Activated naive CD8-positive, alpha-beta T cell treated with anti-CD3 and anti-CD28 coated beads for 36 hours (primary cell): Measurements from ENCODE around the gene HGFAC. TPM values are rescaled to one million over a fixed set of nuclear protein-coding genes. Genes with fewer than 3 reads are reported as not detected.

Experiments
- DNase-seq: peaks from one replicate; pipeline ENCODE4 v3.0.0; 2021
- H3K27ac Mint-ChIP-seq: one replicate; pipeline ENCODE4 v1.8.0; 2022; ENCODE audit warnings: mild to moderate bottlenecking, moderate library complexity, mixed read lengths
- H3K27me3 Mint-ChIP-seq: one replicate; pipeline ENCODE4 v1.8.0; 2022; ENCODE audit warnings: mild to moderate bottlenecking, mixed read lengths
- H3K36me3 Mint-ChIP-seq: one replicate; pipeline ENCODE4 v1.8.0; 2021; ENCODE audit warnings: mild to moderate bottlenecking, mixed read lengths
- H3K4me1 Mint-ChIP-seq: one replicate; pipeline ENCODE4 v1.8.0; 2021; ENCODE audit warnings: mixed read lengths
- H3K4me3 Mint-ChIP-seq: one replicate; pipeline ENCODE4 v1.8.0; 2022; ENCODE audit warnings: mild to moderate bottlenecking, moderate library complexity, mixed read lengths
- H3K9me3 Mint-ChIP-seq: one replicate; pipeline ENCODE4 v1.8.0; 2022; ENCODE audit warnings: mixed read lengths
- total RNA-seq, 2 experiments: library from RNA; stranded (reverse); gene quantifications; one replicate each; pipeline ENCODE4 v1.2.3, GENCODE V29; 2021

The HGFAC gene
- total RNA-seq = not detected

DNA sequence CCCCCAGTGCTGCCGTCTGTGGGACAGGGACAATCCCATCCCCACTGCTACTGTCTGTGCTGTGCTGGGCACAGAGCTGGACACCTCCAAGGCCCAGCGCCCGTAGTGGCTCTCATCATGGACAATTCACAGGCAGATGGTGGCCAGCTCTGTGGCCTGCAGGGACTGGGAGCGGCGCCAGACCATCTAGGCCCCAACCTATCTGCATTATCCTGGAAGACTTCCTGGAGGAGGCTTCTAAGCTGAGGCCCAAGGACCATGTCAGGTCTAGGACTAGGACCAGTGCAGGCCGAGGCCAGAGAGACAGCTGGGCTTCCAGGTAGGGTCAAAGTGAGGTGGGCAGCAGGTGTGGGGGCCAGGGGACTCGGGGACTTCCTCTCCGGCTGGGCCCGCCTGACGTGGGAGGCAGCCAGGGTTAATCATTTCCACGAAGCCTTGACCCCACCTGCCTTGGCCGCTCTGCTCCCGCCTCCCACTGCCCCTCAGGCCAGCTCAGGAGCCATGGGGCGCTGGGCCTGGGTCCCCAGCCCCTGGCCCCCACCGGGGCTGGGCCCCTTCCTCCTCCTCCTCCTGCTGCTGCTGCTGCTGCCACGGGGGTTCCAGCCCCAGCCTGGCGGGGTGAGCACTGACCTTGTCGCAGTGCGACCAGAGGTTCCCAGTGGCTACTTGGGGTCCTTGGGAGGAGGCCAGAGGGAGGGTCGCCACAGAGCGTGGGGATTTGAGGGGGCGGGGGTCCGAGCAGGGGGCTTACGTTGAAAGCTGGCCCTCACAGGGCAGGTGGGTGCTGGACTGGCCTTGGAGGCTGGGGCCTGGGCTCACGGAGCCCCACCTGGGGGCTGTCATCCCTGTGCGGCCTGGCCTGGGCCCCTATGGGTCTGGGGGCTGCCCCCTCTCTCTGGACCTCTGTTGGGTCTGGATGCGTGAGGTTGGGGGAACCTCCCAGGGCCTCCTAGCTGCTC is at the start of gene HGFAC:
TSS of gene HGFAC (plus strand) at position 468 of the 959 bp plus-strand sequence. CDS start at position 502, 34 bp downstream.
- H3K27me3 Mint-ChIP-seq = no peaks in the 10 kb centered on the region
- DNase-seq = no peak
- H3K9me3 Mint-ChIP-seq = no peaks in the 10 kb centered on the region
- H3K4me3 Mint-ChIP-seq = no peak within 1 kb of the TSS
- H3K36me3 Mint-ChIP-seq = no peaks in the 10 kb centered on the region
- no peaks in the 10 kb centered on the region for H3K4me1 Mint-ChIP-seq
- no peak within 1 kb of the TSS for H3K27ac Mint-ChIP-seq

DNA sequence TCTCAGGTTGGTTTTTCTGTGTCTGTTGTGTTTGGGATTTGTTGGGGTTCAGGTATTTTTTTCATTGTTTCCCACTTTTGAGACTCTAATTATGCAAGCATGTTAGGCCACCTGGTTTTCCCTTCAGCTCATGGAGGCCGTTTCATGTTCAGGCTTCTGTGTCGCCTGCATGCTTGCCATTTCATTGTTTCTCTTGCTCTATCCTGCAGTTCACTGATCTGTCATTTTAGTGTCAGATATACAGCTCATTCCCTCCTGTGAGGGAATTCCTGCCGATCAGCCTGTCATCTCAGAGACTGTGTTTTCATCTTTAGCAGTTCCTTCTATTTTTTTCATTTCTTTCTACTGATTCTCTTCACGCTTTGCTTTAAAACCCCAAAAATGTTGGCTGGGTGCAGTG is 49.4 kb upstream of the HGFAC start:
- no peak for DNase-seq
- no peaks in the 10 kb centered on the region for H3K9me3 Mint-ChIP-seq
- no peak overlapping the region for H3K4me3 Mint-ChIP-seq
- H3K4me1 Mint-ChIP-seq = peaks cover 1% of the 10 kb centered on the region
- H3K27ac Mint-ChIP-seq = no peak overlapping the region
- peaks cover 4% of the 10 kb centered on the region for H3K27me3 Mint-ChIP-seq
- no peaks in the 10 kb centered on the region for H3K36me3 Mint-ChIP-seq

- Mint-ChIP-seq H3K9me3 (no peaks in the 10 kb centered on the region), H3K4me3 (no peak overlapping the region), H3K36me3 (no peaks in the 10 kb centered on the region), H3K4me1 (peaks cover 1% of the 10 kb centered on the region), H3K27me3 (peaks cover 4% of the 10 kb centered on the region), H3K27ac (no peak overlapping the region)
- no peak for DNase-seq
These were observed 48.6 kb upstream of the HGFAC start for GRCh38 chr4:3393171-3393570.

- H3K4me1 Mint-ChIP-seq = no peaks in the 10 kb centered on the region
- no peak for DNase-seq
- no peak overlapping the region for H3K4me3 Mint-ChIP-seq
- no peaks in the 10 kb centered on the region for H3K27me3 Mint-ChIP-seq
- no peaks in the 10 kb centered on the region for H3K9me3 Mint-ChIP-seq
- no peaks in the 10 kb centered on the region for H3K36me3 Mint-ChIP-seq
- no peak overlapping the region for H3K27ac Mint-ChIP-seq
These were observed 45.2 kb upstream of the HGFAC start for GRCh38 chr4:3396600-3396999.

DNA sequence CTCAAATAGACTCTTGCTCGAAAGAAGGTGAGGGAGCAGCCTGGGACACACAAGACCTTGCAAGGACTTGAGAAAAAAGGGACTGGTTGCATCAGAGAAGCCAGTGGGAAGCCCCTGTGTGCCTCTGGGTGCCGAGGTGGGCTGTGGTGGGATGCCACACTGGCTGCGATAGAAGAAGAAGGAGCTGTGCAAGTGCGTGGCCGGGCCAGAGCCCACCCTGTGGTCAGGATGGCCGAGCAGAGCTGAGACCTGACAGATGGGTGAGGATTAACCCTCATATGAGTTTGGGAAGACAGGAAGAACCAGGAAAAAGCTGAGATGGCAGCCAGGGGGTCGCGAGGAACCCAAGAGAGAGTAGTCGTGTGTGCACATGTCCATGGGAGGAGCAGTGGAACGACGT is 44.6 kb upstream of the HGFAC start:
- H3K9me3 Mint-ChIP-seq = no peaks in the 10 kb centered on the region
- no peaks in the 10 kb centered on the region for H3K36me3 Mint-ChIP-seq
- no peaks in the 10 kb centered on the region for H3K4me1 Mint-ChIP-seq
- H3K27ac Mint-ChIP-seq = no peak overlapping the region
- H3K27me3 Mint-ChIP-seq = no peaks in the 10 kb centered on the region
- H3K4me3 Mint-ChIP-seq = no peak overlapping the region
- DNase-seq = no peak

GRCh38 chr4:3399277-3400194 is 42.2 kb upstream of the HGFAC start:
- DNase-seq = no peak
- Mint-ChIP-seq H3K4me1 (no peaks in the 10 kb centered on the region), H3K36me3 (no peaks in the 10 kb centered on the region), H3K9me3 (no peaks in the 10 kb centered on the region), H3K27me3 (no peaks in the 10 kb centered on the region), H3K4me3 (no peak overlapping the region), H3K27ac (no peak overlapping the region)

- no peak overlapping the region for H3K27ac Mint-ChIP-seq
- no peaks in the 10 kb centered on the region for H3K36me3 Mint-ChIP-seq
- no peak for DNase-seq
- H3K4me3 Mint-ChIP-seq = no peak overlapping the region
- no peaks in the 10 kb centered on the region for H3K27me3 Mint-ChIP-seq
- no peaks in the 10 kb centered on the region for H3K9me3 Mint-ChIP-seq
- H3K4me1 Mint-ChIP-seq = no peaks in the 10 kb centered on the region
These were observed 40.2 kb upstream of the HGFAC start for GRCh38 chr4:3401436-3402171.

DNA sequence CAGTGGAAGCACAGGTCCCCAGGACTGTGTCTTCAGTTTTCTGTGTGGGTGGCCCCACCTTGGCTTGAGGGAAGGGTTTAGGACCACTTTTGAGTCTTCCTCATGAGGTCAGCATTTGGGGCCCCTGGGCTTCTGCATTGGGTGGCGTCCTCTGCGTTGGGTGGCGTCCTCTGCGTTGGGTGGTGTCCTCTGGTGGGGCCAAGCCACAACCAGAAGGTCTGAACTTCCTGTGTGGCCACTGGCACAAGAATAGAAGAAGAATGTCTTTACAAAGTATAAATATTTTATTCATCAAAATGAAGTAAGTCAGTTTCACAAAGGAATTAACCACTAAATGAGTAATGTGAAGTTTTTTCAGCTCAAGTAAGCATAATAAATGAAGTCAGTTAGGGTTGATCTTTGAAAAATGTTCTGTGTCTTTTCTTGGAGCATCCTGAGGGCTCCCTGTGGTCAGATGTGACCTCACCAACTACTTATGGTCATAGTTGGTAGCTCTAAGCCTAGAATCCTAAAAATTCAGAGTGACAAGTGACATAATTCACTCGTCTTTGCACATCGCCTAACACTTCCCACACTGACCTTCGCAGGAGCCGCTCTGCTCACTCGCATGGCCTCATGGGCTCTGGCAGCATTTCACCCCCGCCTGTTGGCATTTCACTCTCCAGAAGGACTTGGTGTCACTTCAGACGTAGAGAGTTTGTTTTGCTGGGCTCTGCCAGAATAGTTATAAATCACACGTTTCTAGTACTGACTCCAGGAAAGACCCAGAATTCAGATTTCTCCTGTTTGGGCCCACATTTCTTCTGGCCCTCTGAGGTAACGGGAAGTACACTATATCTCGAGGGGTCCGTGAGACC is 39.0 kb upstream of the HGFAC start:
- no peaks in the 10 kb centered on the region for H3K36me3 Mint-ChIP-seq
- H3K9me3 Mint-ChIP-seq = no peaks in the 10 kb centered on the region
- H3K4me3 Mint-ChIP-seq = no peak overlapping the region
- H3K27ac Mint-ChIP-seq = no peak overlapping the region
- DNase-seq = no peak
- H3K27me3 Mint-ChIP-seq = no peaks in the 10 kb centered on the region
- H3K4me1 Mint-ChIP-seq = no peaks in the 10 kb centered on the region

DNA sequence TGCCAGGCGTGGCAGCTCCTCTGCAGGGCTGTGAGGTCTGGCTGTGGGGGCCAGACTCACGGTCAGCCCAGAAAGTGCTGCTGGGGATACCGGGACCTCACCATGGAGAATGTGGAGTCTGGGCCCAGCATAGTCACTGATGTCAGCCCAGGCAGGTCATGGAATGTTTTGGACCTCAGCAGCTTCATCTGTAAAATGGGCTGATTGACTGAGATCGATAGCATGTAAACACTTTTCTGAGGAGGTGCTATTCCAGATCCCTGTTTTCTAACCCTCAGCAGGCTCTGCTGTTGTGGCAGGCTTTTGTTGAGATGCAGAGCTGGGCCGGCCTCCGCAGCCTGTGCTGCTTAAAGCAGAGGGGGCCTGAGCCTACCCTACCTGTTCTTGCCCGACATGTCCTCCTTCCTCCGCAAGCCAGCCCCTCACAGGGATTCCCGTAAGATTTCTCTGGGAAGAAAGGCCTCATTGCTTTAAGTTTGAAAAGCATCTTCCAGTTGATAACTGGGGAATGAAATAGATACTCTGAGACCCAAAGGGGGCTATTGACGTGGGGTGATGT is 38.3 kb upstream of the HGFAC start:
- H3K4me3 Mint-ChIP-seq = no peak overlapping the region
- no peaks in the 10 kb centered on the region for H3K9me3 Mint-ChIP-seq
- DNase-seq = no peak
- H3K36me3 Mint-ChIP-seq = no peaks in the 10 kb centered on the region
- H3K4me1 Mint-ChIP-seq = no peaks in the 10 kb centered on the region
- no peak overlapping the region for H3K27ac Mint-ChIP-seq
- no peaks in the 10 kb centered on the region for H3K27me3 Mint-ChIP-seq

GRCh38 chr4:3404546-3404945 is 37.2 kb upstream of the HGFAC start:
- Mint-ChIP-seq H3K4me3 (no peak overlapping the region), H3K36me3 (no peaks in the 10 kb centered on the region), H3K4me1 (no peaks in the 10 kb centered on the region), H3K27me3 (no peaks in the 10 kb centered on the region), H3K27ac (no peak overlapping the region), H3K9me3 (no peaks in the 10 kb centered on the region)
- DNase-seq = no peak

- Mint-ChIP-seq H3K27ac (no peak overlapping the region), H3K4me3 (no peak overlapping the region), H3K36me3 (no peaks in the 10 kb centered on the region), H3K4me1 (no peaks in the 10 kb centered on the region), H3K27me3 (no peaks in the 10 kb centered on the region), H3K9me3 (no peaks in the 10 kb centered on the region)
- no peak for DNase-seq
These were observed 36.6 kb upstream of the HGFAC start for GRCh38 chr4:3405176-3405575.

- DNase-seq = no peak
- Mint-ChIP-seq H3K36me3 (no peaks in the 10 kb centered on the region), H3K4me3 (no peak overlapping the region), H3K27ac (no peak overlapping the region), H3K27me3 (no peaks in the 10 kb centered on the region), H3K9me3 (no peaks in the 10 kb centered on the region), H3K4me1 (no peaks in the 10 kb centered on the region)
These were observed 35.7 kb upstream of the HGFAC start for GRCh38 chr4:3406021-3406420.

- no peak overlapping the region for H3K27ac Mint-ChIP-seq
- H3K27me3 Mint-ChIP-seq = no peaks in the 10 kb centered on the region
- no peaks in the 10 kb centered on the region for H3K36me3 Mint-ChIP-seq
- DNase-seq = no peak
- H3K4me1 Mint-ChIP-seq = no peaks in the 10 kb centered on the region
- H3K4me3 Mint-ChIP-seq = no peak overlapping the region
- H3K9me3 Mint-ChIP-seq = no peaks in the 10 kb centered on the region
These were observed 35.3 kb upstream of the HGFAC start for GRCh38 chr4:3406431-3406830.
